Gastroesophageal sphincter (tissue), 3 donors: ENCODE data around the gene RAPSN.

ENCODE experiments used
- CTCF ChIP-seq, 4 experiments: fragments of 200-600 bp in 2 of 4; fragments of 450-650 bp in 2 of 4; sonication (generic) in 1 of 4; IDR thresholded peaks; one replicate each; pipeline ENCODE4 v1.5.1; 2017 to 2019; ENCODE audit warnings: antibody characterized with exemption in 4 of 4, mild to moderate bottlenecking in 2 of 4, moderate library complexity in 2 of 4
- POLR2AphosphoS5 ChIP-seq: sonication (generic); formaldehyde crosslinking; IDR thresholded peaks from one replicate; pipeline ENCODE4 v1.6.1; 2017; ENCODE audit warnings: antibody characterized with exemption

- no peak for TF ChIP-seq CTCF (IDR thresholded peaks at IDR 0.05)
- TF ChIP-seq POLR2AphosphoS5: no peak
Observed at GRCh38 chr11:47448566-47449427, at the start of gene RAPSN.
